ENCODE results near the gene PAPPA2. TPM values are rescaled to one million over a fixed set of nuclear protein-coding genes. Genes with fewer than 3 reads are reported as not detected.
"Not testable (repeated sequence)": the region's sequence is repeated elsewhere in the genome, so short reads cannot be mapped to it uniquely, and the experiment has no call there.

The PAPPA2 gene
- 0.06 TPM in 1 of 2 replicates, not detected in the other for total RNA-seq (2021)
- percentile 8 among the genes with signal in this experiment for Bru-seq, nascent RNA
- percentile 7 among the genes with signal in this experiment for BruChase-seq, experiment 1, labeled RNA remaining after a 2-hour chase
- BruChase-seq, experiment 2, labeled RNA remaining after a 6-hour chase = percentile 7 among the genes with signal in this experiment
- long read RNA-seq = 0 reads

- no peak within 1 kb of the TSS for H3K4me3 ChIP-seq (ENCODE audit: low read depth, low read length, poor library complexity, severe bottlenecking)
- no peak for DNase-seq (ENCODE audit: low spot score)
- H3K36me3 ChIP-seq (ENCODE audit: insufficient read depth, low read length, poor library complexity, severe bottlenecking) = no peaks in the 10 kb centered on the region
- no peaks in the 10 kb centered on the region for H3K27me3 ChIP-seq (replicated peaks; ENCODE audit: insufficient read depth, low read depth, low read length, poor library complexity)
- no peak for TF ChIP-seq CTCF (conservative IDR thresholded peaks at IDR 0.05; ENCODE audit: low read depth, low read length)
- TF ChIP-seq EZH2 (IDR thresholded peaks at IDR 0.05; ENCODE audit: borderline replicate concordance, low read depth, low read length, poor library complexity, severe bottlenecking) = no peak
- no peak within 1 kb of the TSS for H3K27ac ChIP-seq (ENCODE audit: low read depth, low read length, poor library complexity, severe bottlenecking)
- no TSS peak for BruUV-seq (replicated peaks)
- no peaks in the 10 kb centered on the region for H3K9me3 ChIP-seq (ENCODE audit: low read depth, low read length, poor library complexity, severe bottlenecking)
- H3K4me1 ChIP-seq (ENCODE audit: insufficient read depth, low read length, poor library complexity, severe bottlenecking) = no peaks in the 10 kb centered on the region
- ChIA-PET CTCF (no interaction called here), POLR2A (ENCODE audit: low non-redundant PET) (no interaction called here)
- intact Hi-C loops (cut with micrococcal nuclease; ENCODE audit: unreplicated experiment) = no loop called here
These were observed at the start of gene PAPPA2 for GRCh38 chr1:176462674-176463378. TSS of gene PAPPA2 (plus strand) at chr1:176463175. CDS start at chr1:176556323, 93,148 bp downstream.

GRCh38 chr1:176416777-176417176, 46.2 kb upstream of the PAPPA2 start:
- BruUV-seq (replicated peaks) = no TSS peak
- H3K27ac ChIP-seq (ENCODE audit: low read depth, low read length, poor library complexity, severe bottlenecking) = no peak overlapping the region
- CTCF ChIA-PET = no interaction called here
- POLR2A ChIA-PET (ENCODE audit: low non-redundant PET) = interaction anchor here (0.6 kb wide), 1 partner anchor 12 kb away, joined by 10 read pairs; no protein-coding TSS in a partner anchor
- H3K36me3 ChIP-seq (ENCODE audit: insufficient read depth, low read length, poor library complexity, severe bottlenecking) = no peaks in the 10 kb centered on the region
- H3K27me3 ChIP-seq (replicated peaks; ENCODE audit: insufficient read depth, low read depth, low read length, poor library complexity) = no peaks in the 10 kb centered on the region
- H3K4me3 ChIP-seq (ENCODE audit: low read depth, low read length, poor library complexity, severe bottlenecking) = no peak overlapping the region
- no peak for DNase-seq (ENCODE audit: low spot score)
- intact Hi-C loops (cut with micrococcal nuclease; ENCODE audit: unreplicated experiment) = no loop called here
- TF ChIP-seq CTCF (conservative IDR thresholded peaks at IDR 0.05; ENCODE audit: low read depth, low read length) = no peak
- TF ChIP-seq EZH2 (IDR thresholded peaks at IDR 0.05; ENCODE audit: borderline replicate concordance, low read depth, low read length, poor library complexity, severe bottlenecking) = no peak
- H3K4me1 ChIP-seq (ENCODE audit: insufficient read depth, low read length, poor library complexity, severe bottlenecking) = no peaks in the 10 kb centered on the region
- H3K9me3 ChIP-seq (ENCODE audit: low read depth, low read length, poor library complexity, severe bottlenecking) = no peaks in the 10 kb centered on the region

- H3K36me3 ChIP-seq (ENCODE audit: insufficient read depth, low read length, poor library complexity, severe bottlenecking); H3K4me1 ChIP-seq (ENCODE audit: insufficient read depth, low read length, poor library complexity, severe bottlenecking); BruUV-seq (replicated peaks); H3K4me3 ChIP-seq (ENCODE audit: low read depth, low read length, poor library complexity, severe bottlenecking); DNase-seq (ENCODE audit: low spot score); H3K9me3 ChIP-seq (ENCODE audit: low read depth, low read length, poor library complexity, severe bottlenecking); POLR2A ChIA-PET (ENCODE audit: low non-redundant PET); H3K27me3 ChIP-seq (replicated peaks; ENCODE audit: insufficient read depth, low read depth, low read length, poor library complexity); intact Hi-C loops (cut with micrococcal nuclease; ENCODE audit: unreplicated experiment); H3K27ac ChIP-seq (ENCODE audit: low read depth, low read length, poor library complexity, severe bottlenecking); CTCF ChIA-PET: not testable (repeated sequence)
These were observed 43.4 kb upstream of the PAPPA2 start for GRCh38 chr1:176419608-176420007.
